CD4-positive, alpha-beta memory T cell (primary cell): Measurements from ENCODE around the gene VTCN1. TPM values are rescaled to one million over a fixed set of nuclear protein-coding genes. Genes with fewer than 3 reads are reported as not detected.
"Not testable (repeated sequence)": the region's sequence is repeated elsewhere in the genome, so short reads cannot be mapped to it uniquely, and the experiment has no call there.

Source experiments
- CTCF ChIA-PET: fragments of 350-600 bp; sonication (Branson Sonifier 250); formaldehyde crosslinking; loops from one replicate; lab custom pipeline; 2021; ENCODE audit warnings: inconsistent platforms; ENCODE audit not compliant: partially characterized antibody; lab: Charles Lee
- POLR2A ChIA-PET: fragments of 350-600 bp; sonication (Branson Sonifier 250); formaldehyde crosslinking; loops from one replicate; lab custom pipeline; 2021; ENCODE audit not compliant: partially characterized antibody; lab: Charles Lee
- DNase-seq, 5 donors: peaks; one replicate each; pipeline versions ENCODE4 v3.0.0 to v3.0.0-alpha.2; 2020 to 2022; ENCODE audit warnings: mixed read lengths in 1 of 5
- H3K27ac ChIP-seq: one replicate; pipeline ENCODE4 v1.7.0; 2013; ENCODE audit warnings: low read depth, low read length
- H3K27me3 ChIP-seq: 2 replicates; pipeline ENCODE4 v1.7.0; 2013; ENCODE audit warnings: mild to moderate bottlenecking, low read length, moderate library complexity; ENCODE audit not compliant: insufficient read depth
- H3K36me3 ChIP-seq: 2 replicates; pipeline ENCODE4 v1.7.0; 2013; ENCODE audit warnings: mild to moderate bottlenecking, low read length, moderate library complexity; ENCODE audit not compliant: insufficient read depth
- H3K4me1 ChIP-seq: 2 replicates; pipeline ENCODE4 v1.7.0; 2013; ENCODE audit warnings: mild to moderate bottlenecking, low read length, moderate library complexity; ENCODE audit not compliant: insufficient read depth
- H3K4me3 ChIP-seq, 2 donors: one replicate each; pipeline ENCODE4 v1.7.0; 2013; ENCODE audit warnings: low read length in 2 of 2, mild to moderate bottlenecking in 1 of 2
- H3K9me3 ChIP-seq, 2 donors: one replicate each; pipeline ENCODE4 v1.7.0; 2013; ENCODE audit warnings: low read length in 2 of 2, control low read depth in 1 of 2; ENCODE audit not compliant: control insufficient read depth in 1 of 2
- H3K27ac Mint-ChIP-seq, 7 donors: one replicate each; pipeline ENCODE4 v1.8.0; 2020 to 2021; ENCODE audit warnings: mixed read lengths in 7 of 7, mild to moderate bottlenecking in 6 of 7, inconsistent platforms in 3 of 7, moderate library complexity in 3 of 7
- H3K27me3 Mint-ChIP-seq, 2 donors: one replicate each; pipeline ENCODE4 v1.8.0; 2020 to 2021; ENCODE audit warnings: mixed read lengths in 2 of 2
- H3K36me3 Mint-ChIP-seq, 2 donors: one replicate each; pipeline ENCODE4 v1.8.0; 2020 to 2021; ENCODE audit warnings: mixed read lengths in 2 of 2, inconsistent platforms in 1 of 2, mild to moderate bottlenecking in 1 of 2
- H3K4me1 Mint-ChIP-seq, 4 donors: one replicate each; pipeline ENCODE4 v1.8.0; 2020 to 2021; ENCODE audit warnings: mixed read lengths in 4 of 4, mild to moderate bottlenecking in 1 of 4
- H3K4me3 Mint-ChIP-seq, 8 donors: one replicate each; pipeline ENCODE4 v1.8.0; 2020 to 2021; ENCODE audit warnings: mixed read lengths in 8 of 8, mild to moderate bottlenecking in 7 of 8, moderate library complexity in 6 of 8, inconsistent platforms in 3 of 8
- H3K9me3 Mint-ChIP-seq, 8 donors: one replicate each; pipeline ENCODE4 v1.8.0; 2020 to 2021; ENCODE audit warnings: mixed read lengths in 8 of 8, mild to moderate bottlenecking in 5 of 8, inconsistent platforms in 3 of 8, moderate library complexity in 1 of 8
- intact Hi-C: fragments of 100-400 bp; cut with micrococcal nuclease; formaldehyde crosslinking; loops from one replicate; pipeline ENCODE4 v1.15.1; 2023
- polyA plus RNA-seq, 2 donors: library from polyadenylated mRNA; unstranded; fragments of 300-500 nt; fragmentation: Illumina TruSeq; gene quantifications; one replicate each; pipeline ENCODE4 v1.2.3, GENCODE V29; 2021
- total RNA-seq, 2 experiments: library from RNA; stranded (reverse); gene quantifications; one replicate each; pipeline ENCODE4 v1.2.3, GENCODE V29; 2021

The VTCN1 gene
- total and polyA plus RNA-seq, 4 experiments from 2014 or later = not detected

DNA sequence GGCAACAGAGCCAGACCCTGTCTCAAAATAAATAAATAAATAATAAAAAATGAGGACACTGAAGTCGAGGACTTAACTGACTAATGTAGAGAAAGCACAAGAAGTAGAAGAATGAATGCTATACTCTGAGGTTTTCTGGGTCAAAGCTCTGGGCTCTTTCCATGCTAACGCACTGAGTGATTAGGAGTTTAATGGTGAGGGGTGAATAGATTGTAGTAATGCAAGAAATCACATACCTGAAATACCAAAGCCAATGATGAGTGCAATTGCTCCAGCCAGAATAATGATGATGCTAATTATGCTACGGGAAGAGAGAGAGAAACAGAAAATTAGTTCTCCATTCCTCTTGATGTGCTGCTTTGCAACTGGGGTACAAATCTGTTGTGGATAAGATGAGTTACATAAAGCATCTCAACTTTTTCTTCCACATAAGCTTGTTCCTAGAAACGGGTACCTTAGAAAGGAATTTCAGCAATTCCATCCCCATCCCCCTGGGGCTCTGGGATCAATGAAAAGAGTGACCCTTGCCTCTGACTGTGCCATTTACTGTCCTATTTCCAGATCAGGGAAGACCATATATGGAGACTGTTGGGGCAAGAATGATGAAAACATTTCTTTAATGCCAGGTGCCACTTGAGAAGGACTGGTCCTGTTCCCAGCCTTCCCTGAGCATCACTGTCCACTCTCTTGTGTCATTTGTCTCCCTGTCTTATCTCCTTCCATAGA, 40.7 kb downstream of the VTCN1 start:
- Mint-ChIP-seq H3K4me1 (no peaks in the 10 kb centered on the region), H3K27ac (no peak overlapping the region), H3K27me3 (peaks cover 3 to 6% of the 10 kb centered on the region in 2 donors), H3K4me3 (no peak overlapping the region), H3K36me3 (no peaks in the 10 kb centered on the region), H3K9me3 (no peaks in the 10 kb centered on the region)
- Histone ChIP-seq H3K4me3 (no peak overlapping the region), H3K4me1 (no peaks in the 10 kb centered on the region), H3K27me3 (no peaks in the 10 kb centered on the region), H3K9me3 (no peaks in the 10 kb centered on the region), H3K36me3 (no peaks in the 10 kb centered on the region), H3K27ac (no peak overlapping the region)
- ChIA-PET POLR2A (no interaction called here), CTCF (no interaction called here)
- intact Hi-C loops = no loop called here
- DNase-seq = no peak

- Histone ChIP-seq H3K9me3 (no peaks in the 10 kb centered on the region), H3K4me3 (no peak overlapping the region), H3K27ac (no peak overlapping the region), H3K4me1 (no peaks in the 10 kb centered on the region), H3K36me3 (no peaks in the 10 kb centered on the region), H3K27me3 (no peaks in the 10 kb centered on the region)
- H3K4me1 Mint-ChIP-seq = no peaks in the 10 kb centered on the region
- H3K4me3 Mint-ChIP-seq = no peak overlapping the region
- no peak for DNase-seq
- POLR2A ChIA-PET = no interaction called here
- no peak overlapping the region for H3K27ac Mint-ChIP-seq
- intact Hi-C loops = no loop called here
- CTCF ChIA-PET = no interaction called here
- H3K27me3 Mint-ChIP-seq = peaks cover 0 to 6% of the 10 kb centered on the region in 2 donors
- no peaks in the 10 kb centered on the region for H3K36me3 Mint-ChIP-seq
- no peaks in the 10 kb centered on the region for H3K9me3 Mint-ChIP-seq
These were observed 43.3 kb downstream of the VTCN1 start for GRCh38 chr1:117167402-117167801.

GRCh38 chr1:117166076-117166475, 44.7 kb downstream of the VTCN1 start:
- Mint-ChIP-seq H3K9me3 (no peaks in the 10 kb centered on the region), H3K27me3 (peaks cover 0 to 8% of the 10 kb centered on the region in 2 donors), H3K4me3 (no peak overlapping the region), H3K36me3 (no peaks in the 10 kb centered on the region), H3K4me1 (no peaks in the 10 kb centered on the region), H3K27ac (no peak overlapping the region)
- intact Hi-C loops = no loop called here
- H3K27ac ChIP-seq = no peak overlapping the region
- POLR2A ChIA-PET = no interaction called here
- H3K9me3 ChIP-seq = no peaks in the 10 kb centered on the region
- H3K4me3 ChIP-seq = no peak overlapping the region
- no peaks in the 10 kb centered on the region for H3K27me3 ChIP-seq
- H3K4me1 ChIP-seq = no peaks in the 10 kb centered on the region
- no peaks in the 10 kb centered on the region for H3K36me3 ChIP-seq
- CTCF ChIA-PET = interaction anchor here (1.1 kb wide), 1 partner anchor 588 kb away, joined by 3 read pairs; no protein-coding TSS in a partner anchor
- no peak for DNase-seq

DNA sequence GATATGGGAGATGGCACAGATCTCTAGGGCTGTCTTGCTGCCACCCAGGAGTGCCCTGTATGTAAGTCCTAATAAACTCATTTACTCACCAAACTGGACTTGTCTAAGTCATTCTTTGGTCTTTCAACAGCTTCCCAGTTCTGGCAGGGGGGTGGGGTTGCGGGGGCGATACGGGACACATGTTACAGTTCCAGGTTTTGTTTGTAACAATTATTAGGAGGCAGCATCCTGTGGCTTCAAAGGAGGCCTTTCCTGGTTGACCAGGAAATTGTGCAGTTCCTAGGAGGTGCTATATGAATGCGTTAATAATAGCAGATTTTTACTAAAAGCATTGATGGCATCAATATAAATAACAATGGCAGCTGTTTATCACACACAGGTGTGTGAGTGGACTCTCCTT, 46.5 kb downstream of the VTCN1 start:
- Histone ChIP-seq H3K36me3 (no peaks in the 10 kb centered on the region), H3K4me3 (no peak overlapping the region), H3K4me1 (no peaks in the 10 kb centered on the region), H3K9me3 (no peaks in the 10 kb centered on the region), H3K27me3 (no peaks in the 10 kb centered on the region), H3K27ac (no peak overlapping the region)
- intact Hi-C loops = no loop called here
- Mint-ChIP-seq H3K27me3 (peaks cover 5 to 9% of the 10 kb centered on the region in 2 donors), H3K27ac (no peak overlapping the region), H3K9me3 (no peaks in the 10 kb centered on the region), H3K36me3 (no peaks in the 10 kb centered on the region), H3K4me3 (no peak overlapping the region), H3K4me1 (no peaks in the 10 kb centered on the region)
- ChIA-PET CTCF (no interaction called here), POLR2A (no interaction called here)
- no peak for DNase-seq

DNA sequence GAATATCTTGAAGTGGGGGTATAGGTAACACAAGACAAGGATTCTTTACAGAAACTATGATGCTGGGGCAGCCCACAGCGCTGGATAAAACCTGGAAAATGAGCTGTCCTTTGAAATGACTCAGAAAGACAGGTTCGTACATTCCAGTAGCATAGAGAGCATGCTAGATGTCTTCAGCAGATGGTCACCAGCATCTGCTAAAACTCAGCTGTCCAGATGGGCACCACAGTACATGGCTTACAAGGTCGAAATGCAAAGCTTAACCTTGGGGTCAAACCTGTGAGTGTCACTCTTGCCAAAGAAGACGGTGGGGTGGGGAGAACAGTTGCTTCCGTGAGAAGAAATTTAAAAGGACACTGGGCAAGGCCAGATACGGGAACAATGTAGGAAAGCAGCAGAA, 47.9 kb downstream of the VTCN1 start:
- Mint-ChIP-seq H3K27ac (no peak overlapping the region), H3K27me3 (peaks cover 9 to 12% of the 10 kb centered on the region in 2 donors), H3K4me3 (no peak overlapping the region), H3K4me1 (no peaks in the 10 kb centered on the region), H3K36me3 (no peaks in the 10 kb centered on the region), H3K9me3 (no peaks in the 10 kb centered on the region)
- intact Hi-C loops = no loop called here
- Histone ChIP-seq H3K27me3 (no peaks in the 10 kb centered on the region), H3K4me3 (no peak overlapping the region), H3K9me3 (no peaks in the 10 kb centered on the region), H3K4me1 (no peaks in the 10 kb centered on the region), H3K27ac (no peak overlapping the region), H3K36me3 (no peaks in the 10 kb centered on the region)
- DNase-seq = no peak
- ChIA-PET POLR2A (no interaction called here), CTCF (no interaction called here)

GRCh38 chr1:117161887-117162286, 48.8 kb downstream of the VTCN1 start:
- Histone ChIP-seq H3K4me1 (no peaks in the 10 kb centered on the region), H3K36me3 (no peaks in the 10 kb centered on the region), H3K4me3 (no peak overlapping the region), H3K27me3 (no peaks in the 10 kb centered on the region), H3K9me3 (no peaks in the 10 kb centered on the region), H3K27ac (no peak overlapping the region)
- no peaks in the 10 kb centered on the region for H3K4me1 Mint-ChIP-seq
- intact Hi-C loops = no loop called here
- POLR2A ChIA-PET = no interaction called here
- no peak overlapping the region for H3K27ac Mint-ChIP-seq
- no peak for DNase-seq
- no peaks in the 10 kb centered on the region for H3K9me3 Mint-ChIP-seq
- no peaks in the 10 kb centered on the region for H3K36me3 Mint-ChIP-seq
- no peak overlapping the region for H3K4me3 Mint-ChIP-seq
- H3K27me3 Mint-ChIP-seq = peaks cover 9 to 12% of the 10 kb centered on the region in 2 donors
- CTCF ChIA-PET = no interaction called here

DNA sequence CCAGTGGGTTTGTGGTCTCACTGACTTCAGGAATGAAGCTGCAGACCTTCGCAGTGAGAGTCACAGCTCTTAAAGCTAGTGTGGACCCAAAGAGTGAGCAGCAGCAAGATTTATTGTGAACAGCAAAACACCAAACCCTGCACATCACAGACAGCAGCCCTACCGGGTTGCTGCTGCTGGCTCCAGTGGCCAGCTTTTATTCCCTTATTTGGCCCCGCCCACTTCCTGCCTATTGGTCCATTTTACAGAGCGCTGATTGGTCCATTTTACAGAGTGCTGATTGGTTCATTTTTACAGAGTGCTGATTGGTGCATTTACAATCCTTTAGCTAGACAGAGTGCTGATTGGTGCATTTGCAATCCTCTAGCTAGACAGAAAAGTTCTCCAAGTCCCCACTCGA, 59.4 kb downstream of the VTCN1 start:
- H3K4me3 Mint-ChIP-seq, intact Hi-C loops: not testable (repeated sequence)

More for the DNA sequence above, 59.4 kb downstream of the VTCN1 start:
- CTCF ChIA-PET, H3K27ac Mint-ChIP-seq, H3K4me1 ChIP-seq, H3K27ac ChIP-seq, DNase-seq, H3K27me3 ChIP-seq, H3K9me3 ChIP-seq, H3K36me3 Mint-ChIP-seq, H3K4me1 Mint-ChIP-seq, POLR2A ChIA-PET, H3K9me3 Mint-ChIP-seq, H3K36me3 ChIP-seq, H3K4me3 ChIP-seq: not testable (repeated sequence)
- peaks cover 9 to 14% of the 10 kb centered on the region in 2 donors for H3K27me3 Mint-ChIP-seq
